Hepatocyte (in vitro differentiated cells): ENCODE measurements around the gene LUZP2.

Experiments
- EZH2 ChIP-seq: fragments of 200-600 bp; sonication (generic); IDR thresholded peaks from 2 replicates; pipeline ENCODE4 v1.6.1; 2016; ENCODE audit warnings: antibody characterized with exemption, mild to moderate bottlenecking, borderline replicate concordance
- TF ChIP-seq, protein P1 (sequence below): fragments of 200-600 bp; sonication (generic); IDR thresholded peaks from 2 replicates; pipeline ENCODE4 v1.5.1; 2016; ENCODE audit warnings: antibody characterized with exemption, mild to moderate bottlenecking; ENCODE audit not compliant: poor library complexity

DNA sequence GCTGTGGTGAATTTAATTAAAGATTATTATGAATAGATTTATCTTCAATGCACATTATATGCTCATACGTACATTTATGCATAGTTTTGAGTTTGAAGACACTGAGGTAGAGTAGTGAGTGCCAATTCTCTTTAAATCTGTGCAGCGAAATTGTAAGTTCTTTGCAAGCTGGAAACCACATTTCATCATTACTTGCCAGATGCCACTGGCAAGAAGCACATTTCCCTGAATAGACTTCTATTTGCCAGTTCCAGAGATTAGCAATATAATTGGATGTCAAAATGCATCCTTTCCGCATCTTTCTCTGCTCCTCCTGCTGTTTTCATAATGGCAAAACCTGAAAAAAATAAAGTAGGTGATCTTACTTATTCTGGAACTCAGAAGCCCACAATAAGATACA, 448.0 kb downstream of the LUZP2 start:
- TF ChIP-seq EZH2, result no peak
- TF ChIP-seq, protein P1, sequence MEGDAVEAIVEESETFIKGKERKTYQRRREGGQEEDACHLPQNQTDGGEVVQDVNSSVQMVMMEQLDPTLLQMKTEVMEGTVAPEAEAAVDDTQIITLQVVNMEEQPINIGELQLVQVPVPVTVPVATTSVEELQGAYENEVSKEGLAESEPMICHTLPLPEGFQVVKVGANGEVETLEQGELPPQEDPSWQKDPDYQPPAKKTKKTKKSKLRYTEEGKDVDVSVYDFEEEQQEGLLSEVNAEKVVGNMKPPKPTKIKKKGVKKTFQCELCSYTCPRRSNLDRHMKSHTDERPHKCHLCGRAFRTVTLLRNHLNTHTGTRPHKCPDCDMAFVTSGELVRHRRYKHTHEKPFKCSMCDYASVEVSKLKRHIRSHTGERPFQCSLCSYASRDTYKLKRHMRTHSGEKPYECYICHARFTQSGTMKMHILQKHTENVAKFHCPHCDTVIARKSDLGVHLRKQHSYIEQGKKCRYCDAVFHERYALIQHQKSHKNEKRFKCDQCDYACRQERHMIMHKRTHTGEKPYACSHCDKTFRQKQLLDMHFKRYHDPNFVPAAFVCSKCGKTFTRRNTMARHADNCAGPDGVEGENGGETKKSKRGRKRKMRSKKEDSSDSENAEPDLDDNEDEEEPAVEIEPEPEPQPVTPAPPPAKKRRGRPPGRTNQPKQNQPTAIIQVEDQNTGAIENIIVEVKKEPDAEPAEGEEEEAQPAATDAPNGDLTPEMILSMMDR, result no peak
